ENCODE measurements around the gene SARNP.
"Not testable (repeated sequence)": the region's sequence is repeated elsewhere in the genome, so short reads cannot be mapped to it uniquely, and the experiment has no call there.

The SARNP gene, protein sequence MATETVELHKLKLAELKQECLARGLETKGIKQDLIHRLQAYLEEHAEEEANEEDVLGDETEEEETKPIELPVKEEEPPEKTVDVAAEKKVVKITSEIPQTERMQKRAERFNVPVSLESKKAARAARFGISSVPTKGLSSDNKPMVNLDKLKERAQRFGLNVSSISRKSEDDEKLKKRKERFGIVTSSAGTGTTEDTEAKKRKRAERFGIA

DNA sequence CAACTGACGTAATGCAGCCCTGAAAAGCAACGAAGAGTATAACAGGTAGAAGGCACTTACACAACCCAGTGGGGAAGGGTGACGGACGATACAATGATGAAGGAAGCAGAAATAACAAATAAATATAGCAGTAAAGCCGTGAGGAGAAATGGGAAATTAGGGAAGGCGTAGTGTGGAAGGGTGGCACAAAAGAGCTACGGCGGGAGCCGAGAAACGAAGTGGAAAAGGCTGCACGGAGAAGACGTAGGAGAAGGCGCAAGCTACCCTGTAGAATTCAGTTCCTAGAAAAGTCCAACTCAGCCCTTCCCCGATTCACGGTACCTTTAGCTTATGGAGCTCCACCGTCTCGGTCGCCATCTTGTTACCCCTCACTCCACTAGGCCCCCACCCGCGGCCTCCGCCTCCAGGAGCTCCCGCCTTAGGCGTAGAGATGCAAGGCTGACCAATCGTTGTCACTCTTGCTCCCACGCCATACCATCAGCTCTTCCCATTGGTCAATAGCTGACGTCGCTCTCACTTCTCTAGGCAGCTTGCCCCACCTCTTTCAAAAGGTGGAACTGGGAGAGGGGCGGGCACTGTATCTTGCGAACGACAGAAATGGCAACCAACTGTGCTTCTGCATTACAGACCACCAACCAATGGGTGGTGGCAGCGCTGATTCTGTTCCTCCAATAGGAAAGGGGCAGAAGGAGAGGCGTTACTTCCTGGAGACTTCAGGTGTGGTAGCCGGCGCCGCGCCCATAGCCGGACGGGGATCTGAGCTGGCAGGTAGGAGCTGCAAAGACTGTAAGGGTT, at the start of gene SARNP, which contains the start of gene ORMDL2:
SARNP (minus strand) TSS at position 380 of the 795 bp plus-strand sequence; CDS start at position 357, 23 bp downstream.
ORMDL2 (plus strand) TSS at position 697 of the 795 bp plus-strand sequence. CDS start 959 bp downstream, outside the sequence.
- DNase-seq (ENCODE audit: low read depth in 2 of 2) = peak; percentile 76 to 91

DNA sequence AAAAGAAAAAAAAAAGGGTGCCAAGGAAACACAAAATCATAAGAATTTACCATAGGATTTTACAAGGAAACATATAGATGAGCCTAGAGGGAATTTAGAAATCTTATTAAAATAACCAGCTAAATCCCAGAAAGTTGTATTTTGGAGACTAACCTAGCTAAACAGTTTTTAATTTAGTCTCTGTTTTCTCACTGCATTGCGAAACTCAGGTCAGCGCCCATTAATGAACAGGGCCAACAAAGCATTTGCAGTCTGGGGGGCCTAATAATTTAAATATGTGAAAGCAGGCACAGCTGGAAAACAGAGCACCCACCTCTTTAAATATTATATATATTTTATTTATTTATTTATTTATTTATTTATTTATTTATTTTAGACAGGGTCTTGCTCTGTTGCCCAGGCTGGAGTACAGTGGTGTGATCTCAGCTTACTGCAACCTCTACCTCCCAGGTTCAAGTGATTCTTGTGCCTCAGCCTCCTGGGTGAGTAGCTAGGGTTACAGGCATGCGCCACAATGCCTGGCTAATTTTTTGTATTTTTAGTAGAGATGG, 49.0 kb upstream of the SARNP start:
- not testable (repeated sequence) for DNase-seq (ENCODE audit: low read depth in 2 of 2)

DNA sequence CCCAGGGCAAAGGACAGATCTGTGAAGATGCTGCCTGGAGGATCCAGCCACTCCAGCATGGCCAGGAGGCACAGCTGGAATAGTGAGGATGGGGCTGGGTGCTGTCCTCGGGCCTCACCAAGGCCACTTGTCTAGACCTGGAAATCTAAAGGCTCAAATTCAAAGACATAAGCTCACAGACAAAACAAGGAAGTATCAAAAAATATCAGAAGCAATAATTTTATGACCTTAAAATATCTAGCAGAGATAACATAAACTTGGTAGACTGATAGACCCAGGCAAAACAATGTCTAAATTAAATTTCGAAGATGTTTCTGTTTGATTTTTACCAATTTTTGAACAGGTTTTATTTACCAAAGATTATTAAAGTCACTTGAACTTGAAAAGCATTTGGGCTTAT, 47.8 kb upstream of the SARNP start:
- no peak for DNase-seq (ENCODE audit: low read depth in 2 of 2)

DNA sequence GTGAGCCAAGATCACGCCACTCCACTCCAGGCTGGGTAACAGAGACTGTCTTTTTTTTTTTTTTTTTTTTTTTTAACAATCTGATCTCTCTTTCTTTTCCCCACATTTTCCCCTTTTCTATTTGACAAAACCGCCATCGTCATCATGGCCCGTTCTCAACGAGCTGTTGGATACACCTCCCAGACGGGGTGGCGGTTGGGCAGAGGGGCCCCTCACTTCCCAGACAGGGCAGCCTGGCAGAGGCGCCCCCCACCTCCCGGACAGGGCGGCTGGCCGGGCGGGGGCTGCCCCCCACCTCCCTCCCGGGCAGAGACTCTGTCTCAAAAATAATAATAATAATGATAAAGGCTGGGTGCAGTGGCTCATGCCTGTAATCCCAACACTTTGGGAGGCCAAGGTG, 45.4 kb upstream of the SARNP start:
- not testable (repeated sequence) for DNase-seq (ENCODE audit: low read depth in 2 of 2)

DNA sequence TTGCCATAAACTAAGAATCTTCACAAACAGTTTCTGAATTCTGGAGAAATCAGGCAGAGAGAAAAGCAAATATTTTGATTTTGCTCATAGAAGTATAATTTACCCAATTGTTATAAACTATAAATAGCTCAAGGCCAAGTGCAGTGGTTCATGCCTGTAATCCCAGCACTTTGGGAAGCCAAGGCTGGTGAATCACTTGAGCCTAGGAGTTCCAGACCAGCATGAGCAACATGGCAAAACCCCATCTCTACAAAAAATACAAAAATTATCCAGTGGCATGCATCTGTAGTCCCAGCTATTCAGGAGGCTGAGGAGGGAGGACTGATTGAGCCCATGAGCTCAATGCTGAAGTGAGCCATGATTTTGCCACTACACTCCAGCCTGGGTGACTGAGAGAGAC, 44.8 kb upstream of the SARNP start:
- no peak for DNase-seq (ENCODE audit: low read depth in 2 of 2)

DNA sequence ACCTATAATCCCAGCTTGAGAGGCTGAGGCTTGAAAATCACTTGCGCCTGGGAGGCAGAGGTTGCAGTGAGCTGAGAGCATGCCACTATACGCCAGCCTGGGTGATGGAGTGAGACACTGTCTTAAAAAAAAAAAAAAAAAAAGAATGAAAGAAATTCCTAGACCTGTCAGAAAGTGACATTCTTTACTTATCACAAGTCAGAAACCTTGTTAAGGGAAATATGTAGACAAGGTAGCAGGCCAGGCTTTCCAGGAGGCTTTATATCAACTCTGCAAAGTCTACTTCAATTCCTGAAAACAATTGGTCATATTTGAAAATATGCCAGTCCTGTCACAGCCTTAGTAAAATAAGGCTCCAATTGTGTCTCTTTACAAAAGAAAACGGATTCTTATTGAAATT, 44.3 kb upstream of the SARNP start:
- DNase-seq (ENCODE audit: low read depth in 2 of 2) = no peak

DNA sequence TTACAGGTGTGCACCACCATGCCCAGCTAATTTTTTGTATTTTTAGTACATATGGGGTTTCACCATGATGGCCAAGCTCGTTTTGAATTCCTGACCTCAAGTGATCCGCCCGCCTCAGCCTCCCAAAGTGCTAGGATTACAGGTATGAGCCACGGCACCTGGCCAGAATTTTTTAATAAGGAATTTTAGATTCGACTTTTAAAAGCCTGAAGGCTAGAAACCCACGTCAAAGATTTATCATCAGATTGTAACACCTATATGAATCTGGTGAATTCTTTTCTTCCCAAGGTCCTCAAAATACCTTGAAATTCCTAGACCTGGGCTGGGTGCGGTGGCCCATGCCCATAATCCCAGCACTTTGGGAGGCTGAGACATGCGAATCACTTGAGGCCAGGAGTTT, 43.9 kb upstream of the SARNP start:
- no peak for DNase-seq (ENCODE audit: low read depth in 2 of 2)

DNA sequence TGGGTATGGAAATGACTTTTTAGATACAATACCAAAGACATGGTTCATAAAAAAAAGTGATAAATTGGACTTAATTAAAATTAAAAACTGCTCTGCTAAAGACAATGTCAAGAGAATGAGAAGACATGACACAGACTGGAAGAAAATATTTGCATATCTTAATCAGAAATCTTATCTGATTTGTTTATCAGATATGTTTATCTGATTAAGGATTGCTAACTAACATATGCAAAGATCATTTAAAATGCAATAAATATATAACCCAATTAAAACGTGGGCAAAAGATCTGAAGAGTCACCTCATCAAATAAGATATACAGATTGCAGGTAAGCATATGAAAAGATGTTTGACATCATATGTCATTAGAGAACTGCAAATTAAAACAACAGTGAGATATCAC, 35.2 kb upstream of the SARNP start:
- DNase-seq (ENCODE audit: low read depth in 2 of 2) = no peak

DNA sequence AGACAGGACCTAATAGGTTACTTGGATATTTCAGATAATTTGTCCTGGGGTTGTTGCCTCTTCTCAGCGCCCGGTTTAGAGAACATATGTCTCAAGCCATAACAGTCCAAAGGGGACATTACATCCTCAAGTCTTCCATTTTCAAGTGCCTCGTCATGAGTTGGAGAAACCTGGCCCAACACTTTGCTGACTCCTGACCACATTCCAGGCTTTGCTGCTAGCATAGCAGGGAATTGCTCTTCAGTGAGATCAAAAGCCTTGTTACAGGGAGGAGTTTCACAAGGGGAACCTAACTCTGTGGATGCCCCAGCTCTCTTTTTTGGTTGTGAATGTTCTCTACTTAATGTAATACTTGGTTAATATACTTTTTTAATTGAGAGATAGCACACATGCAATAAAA, 33.4 kb upstream of the SARNP start:
- DNase-seq (ENCODE audit: low read depth in 2 of 2) = no peak

DNA sequence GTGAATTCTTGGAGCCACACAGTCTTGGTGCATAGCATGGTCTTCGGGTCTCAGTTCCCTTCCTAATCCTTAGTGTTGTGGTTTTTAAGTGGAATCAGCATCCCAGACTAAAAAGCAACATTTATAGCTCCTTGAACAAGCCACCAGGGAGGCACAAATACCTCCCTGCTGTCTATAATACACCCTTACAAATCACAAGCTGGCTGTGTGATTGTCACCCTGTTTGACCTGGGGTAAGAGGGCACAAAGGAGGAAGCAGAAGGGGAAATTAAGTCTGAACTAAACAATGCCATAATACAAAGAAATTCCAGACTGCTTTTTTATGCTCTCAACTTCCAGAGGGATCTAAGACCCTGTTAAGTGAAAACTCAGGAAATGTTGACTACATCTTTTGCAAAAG, 32.9 kb upstream of the SARNP start:
- DNase-seq (ENCODE audit: low read depth in 2 of 2) = no peak

DNA sequence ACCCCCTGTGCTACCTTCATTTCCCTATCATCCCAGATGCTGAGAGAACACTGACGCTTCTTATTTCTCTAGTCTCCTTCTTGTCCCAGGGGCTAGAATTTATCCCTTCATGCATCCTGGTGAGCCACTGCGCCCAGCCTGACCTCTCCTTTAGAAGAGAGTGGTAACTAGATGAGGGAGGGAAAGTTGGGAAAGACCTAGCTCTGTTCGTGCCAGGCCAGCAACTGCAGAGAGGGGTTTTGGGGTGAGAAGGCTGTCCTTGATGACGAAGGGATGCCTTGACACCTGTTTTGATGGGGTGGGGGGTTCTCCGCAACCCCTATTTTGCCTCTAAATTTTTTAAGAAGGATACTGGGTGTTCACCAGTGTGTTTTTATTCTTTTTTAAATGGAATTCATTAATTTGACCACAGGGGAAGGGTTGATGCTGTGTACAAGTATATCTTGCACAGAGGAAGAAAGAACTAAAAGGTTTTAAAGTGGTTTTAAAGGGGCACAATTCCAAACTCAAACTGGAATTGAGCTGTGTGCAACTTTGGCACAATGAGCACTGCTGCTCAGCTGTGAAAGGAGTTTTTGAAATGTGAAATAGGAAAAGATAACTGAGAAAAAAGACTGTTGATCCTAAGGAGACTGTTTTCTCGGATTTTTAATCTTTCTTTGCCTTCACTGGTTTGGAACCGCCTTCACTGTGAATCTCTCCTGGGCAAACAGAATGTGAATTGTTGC, 32.3 kb upstream of the SARNP start:
- no peak for DNase-seq (ENCODE audit: low read depth in 2 of 2)

DNA sequence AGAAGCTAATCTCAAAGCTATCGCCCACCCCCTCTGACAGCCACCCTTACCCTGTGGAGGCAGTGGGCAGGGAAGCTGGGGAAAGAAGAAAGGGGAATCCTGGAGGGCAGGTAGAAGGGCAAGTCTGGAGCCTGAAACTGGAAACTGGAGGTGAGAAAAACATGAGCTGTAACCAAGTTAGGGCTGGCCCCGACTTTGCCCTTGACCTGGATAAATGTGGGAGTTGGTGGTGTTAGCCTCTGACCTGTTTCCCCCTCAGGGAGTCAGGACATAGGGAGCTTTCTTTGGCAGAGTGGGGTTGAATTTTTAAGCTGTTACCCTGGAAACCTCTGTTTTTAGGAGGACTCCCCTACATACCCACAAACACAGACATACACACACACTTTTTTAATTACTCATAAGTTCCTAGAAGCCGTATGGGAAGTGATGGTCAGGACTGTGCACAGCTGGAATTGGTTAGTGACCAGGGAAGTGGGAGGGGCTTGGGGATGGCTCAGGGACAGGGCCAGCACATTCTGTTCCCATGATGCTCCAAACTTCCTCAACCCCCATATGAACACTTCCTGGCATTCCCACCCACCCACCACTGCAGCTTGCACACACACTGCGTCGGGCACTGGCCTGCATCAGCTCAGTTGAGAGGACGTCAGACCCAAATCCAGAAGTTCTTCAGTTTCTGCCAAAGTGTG, 30.2 kb upstream of the SARNP start:
- no peak for DNase-seq (ENCODE audit: low read depth in 2 of 2)

DNA sequence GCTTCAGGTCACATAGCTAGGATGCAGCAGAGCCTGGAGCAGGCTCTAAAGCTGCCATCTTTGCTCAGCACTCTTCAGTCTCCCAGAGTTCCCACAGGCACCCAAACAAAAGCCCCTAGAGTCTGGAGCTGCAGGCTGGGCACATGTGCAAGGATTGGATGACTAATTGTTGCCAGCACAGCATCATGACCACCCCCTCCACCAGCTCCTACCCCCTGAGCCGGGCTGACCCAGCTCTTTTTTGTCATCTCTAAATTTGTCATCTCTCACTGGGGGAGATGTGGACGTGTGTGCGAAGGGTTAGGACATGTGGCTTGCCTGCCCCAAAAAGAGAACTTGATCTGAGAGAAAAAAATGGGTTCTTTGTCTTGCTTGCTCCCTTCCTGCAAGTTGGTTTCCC, 29.5 kb upstream of the SARNP start:
- DNase-seq (ENCODE audit: low read depth in 2 of 2) = no peak

DNA sequence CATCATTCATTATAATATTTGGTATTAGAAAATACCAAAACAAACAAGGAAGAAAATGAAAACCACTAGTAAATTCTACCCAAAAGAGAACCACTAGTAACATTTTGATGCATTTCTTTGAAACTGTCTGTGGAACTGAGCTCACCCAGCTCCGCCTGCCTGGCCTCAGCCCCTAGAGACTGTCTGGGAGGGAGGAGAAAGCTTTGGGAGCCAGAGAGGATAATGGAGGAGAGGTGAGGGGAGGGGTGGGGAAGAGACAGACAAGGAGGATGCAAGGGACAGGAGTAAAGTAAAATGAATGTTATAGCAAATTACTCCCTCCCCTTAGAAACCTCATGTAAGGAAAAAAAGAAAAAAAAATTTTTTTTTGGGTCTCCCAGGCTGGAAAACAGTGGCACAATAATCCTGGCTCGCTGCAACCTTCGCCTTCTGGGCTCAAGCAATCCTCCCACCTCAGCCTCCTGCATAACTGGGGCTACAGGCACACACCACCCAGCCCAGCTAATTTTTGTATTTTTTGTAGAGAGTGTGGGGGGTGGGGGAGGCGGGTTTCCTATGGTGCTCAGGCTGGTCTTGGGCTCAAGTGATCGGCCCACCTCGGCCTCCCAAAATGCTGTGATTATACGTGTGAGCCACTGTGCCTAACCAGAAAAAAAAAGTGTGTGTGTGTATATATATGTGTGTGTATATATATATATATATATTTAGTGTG, 28.4 kb upstream of the SARNP start:
- no peak for DNase-seq (ENCODE audit: low read depth in 2 of 2)

DNA sequence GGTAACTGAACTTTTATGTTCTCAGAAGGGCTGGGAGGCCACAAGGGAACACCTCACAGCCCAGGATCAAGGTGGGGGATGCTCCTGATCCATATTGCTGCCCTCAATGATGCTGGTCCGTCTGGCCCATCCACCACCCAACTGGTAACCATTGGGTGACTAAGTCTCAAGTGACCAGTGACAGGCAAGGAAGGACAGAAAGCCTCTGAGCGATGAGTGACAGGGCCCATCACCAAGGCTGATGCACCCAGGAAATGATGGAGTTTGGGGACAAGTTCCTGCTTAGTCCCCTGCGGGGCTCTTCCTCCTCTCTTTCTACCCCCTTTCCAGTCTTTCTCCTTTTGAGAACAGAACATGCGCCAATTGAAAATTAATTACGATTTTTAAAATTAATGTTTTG, 27.8 kb upstream of the SARNP start:
- DNase-seq (ENCODE audit: low read depth in 2 of 2) = no peak

DNA sequence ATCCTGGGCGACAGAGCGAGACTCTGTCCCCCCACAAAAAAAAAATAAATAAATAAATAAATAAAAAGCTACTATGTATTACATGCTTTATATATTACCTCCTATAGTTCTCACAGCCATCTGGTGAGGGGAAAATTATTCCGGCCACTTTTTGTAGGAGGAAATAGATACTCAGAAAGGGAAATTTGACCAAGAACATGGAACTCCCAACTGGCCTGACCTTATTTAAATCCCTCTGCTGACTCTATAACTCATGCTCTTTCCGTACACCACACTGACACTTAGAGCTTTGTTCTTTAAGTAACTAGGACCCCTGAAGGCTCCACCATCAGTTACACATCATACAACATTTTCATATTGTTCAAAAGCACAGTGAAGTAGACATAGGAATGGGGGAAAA, 27.4 kb upstream of the SARNP start:
- DNase-seq (ENCODE audit: low read depth in 2 of 2) = no peak

DNA sequence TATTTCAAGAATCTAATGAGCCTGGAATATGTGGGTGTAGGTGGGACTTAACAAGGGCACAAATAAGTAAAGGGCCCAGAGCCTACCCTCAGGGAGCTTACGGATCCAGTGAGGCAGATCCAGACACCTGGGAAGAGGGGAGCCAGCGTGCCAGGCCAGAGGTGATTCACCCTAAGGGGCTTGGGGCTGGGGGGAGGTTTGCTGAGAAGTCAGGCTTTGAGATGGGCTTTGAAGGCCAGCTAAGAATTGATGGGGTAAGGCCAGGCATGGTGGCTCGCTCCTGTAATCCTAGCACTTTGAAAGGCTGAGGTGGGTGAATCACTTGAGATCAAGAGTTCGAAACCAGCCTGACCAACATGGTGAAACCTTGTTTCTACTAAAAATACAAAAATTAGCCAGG, 25.9 kb upstream of the SARNP start:
- no peak for DNase-seq (ENCODE audit: low read depth in 2 of 2)

DNA sequence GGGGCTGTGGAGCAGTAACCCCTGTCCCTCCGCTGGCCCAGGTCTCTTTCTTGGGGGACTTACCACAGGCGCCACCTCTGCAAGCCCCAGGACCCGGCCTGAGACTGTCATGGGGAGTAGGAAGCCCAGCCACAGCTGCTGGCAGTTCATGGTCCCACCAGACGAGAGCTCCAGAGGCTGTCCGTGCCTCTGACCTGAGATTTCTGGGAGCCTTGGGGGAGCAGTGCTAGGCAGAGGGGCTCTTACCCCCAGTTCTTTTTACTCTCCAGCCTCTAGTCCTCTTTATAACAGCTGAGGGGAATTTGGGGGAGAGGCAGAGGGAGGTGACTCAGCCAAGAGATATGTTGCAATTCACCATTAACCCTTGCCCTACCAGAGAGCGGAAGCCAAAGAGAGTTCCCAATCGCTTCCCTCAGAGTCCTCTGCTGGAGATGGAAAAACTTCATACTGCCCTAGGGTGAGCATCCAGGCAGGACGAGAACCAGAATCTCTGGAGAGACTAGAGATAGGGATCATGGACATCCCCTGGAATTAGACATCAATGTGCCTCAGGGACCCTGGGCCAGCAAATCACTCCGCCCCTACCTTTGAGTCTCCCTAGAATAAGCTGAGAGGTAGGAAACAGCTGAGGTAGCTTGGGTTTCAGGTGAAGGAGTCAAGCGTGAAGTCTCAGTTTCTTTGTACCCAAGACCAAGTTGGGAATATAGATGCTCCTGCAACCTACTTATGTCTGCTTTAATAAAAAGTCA, 25.3 kb upstream of the SARNP start, which contains the start of gene MMP19:
MMP19 (minus strand) TSS at position 256 of the 749 bp plus-strand sequence; CDS start at position 150, 106 bp downstream.
- no peak for DNase-seq (ENCODE audit: low read depth in 2 of 2)

DNA sequence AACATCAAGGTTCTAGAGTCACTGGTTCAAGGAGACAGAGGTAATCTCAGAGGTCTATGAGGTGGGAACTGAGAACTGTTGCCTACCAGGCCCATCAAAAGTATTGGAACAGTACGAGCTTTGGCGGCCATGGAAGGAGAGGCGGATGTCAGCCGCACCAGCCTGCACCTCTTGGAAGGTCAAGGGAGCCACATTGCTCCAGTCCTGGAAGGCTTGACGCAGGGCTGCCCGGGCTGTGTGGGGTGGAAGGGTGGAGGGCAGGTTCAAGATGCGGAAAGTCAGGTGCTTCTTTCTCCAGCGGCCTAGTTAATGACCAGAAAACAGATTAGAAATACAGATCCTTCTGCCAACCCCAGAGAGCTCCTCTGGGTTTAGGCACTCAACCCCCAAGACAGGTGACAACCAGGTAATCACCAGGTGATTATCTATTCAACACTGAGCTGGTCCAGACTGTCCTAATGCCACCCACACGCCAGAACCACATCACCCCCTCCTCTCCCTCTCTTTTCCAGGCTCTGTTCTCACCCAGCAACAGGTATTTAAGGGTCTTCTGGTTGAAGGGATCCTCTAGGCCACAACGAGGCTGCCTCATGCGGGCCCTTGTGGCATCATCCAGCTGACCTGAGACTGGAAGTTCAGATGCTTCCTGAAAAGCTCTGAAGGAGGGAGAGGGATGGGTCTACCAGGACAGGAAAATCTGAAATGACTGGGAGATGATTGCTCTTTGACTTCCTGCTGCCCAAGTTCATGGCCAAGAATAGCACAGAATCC, 23.2 kb upstream of the SARNP start:
- no peak for DNase-seq (ENCODE audit: low read depth in 2 of 2)

Measured in stimulated activated CD4-positive, alpha-beta T cell treated with anti-CD3 and anti-CD28 coated beads, Interleukin-1b, Interleukin-23, amount 100 ng/mL, for 1 hour (primary cell).